GM21423 (cell line): ENCODE data around the gene KCMF1.
"Not testable (repeated sequence)": the region's sequence is repeated elsewhere in the genome, so short reads cannot be mapped to it uniquely, and the experiment has no call there.

Experiments
- ATAC-seq: cut with Tn5 transposase; IDR thresholded peaks from one replicate; pipeline ENCODE4 v1.9.1; 2021; ENCODE audit warnings: mild to moderate bottlenecking, moderate library complexity; ENCODE audit not compliant: unreplicated experiment

Gene KCMF1

GRCh38 chr2:84970868-84971509, at the start of gene KCMF1:
TSS of gene KCMF1 (plus strand) at chr2:84971161. CDS start at chr2:84971452, 291 bp downstream.
- ATAC-seq: peak; percentile 43

GRCh38 chr2:84923009-84923408, 48.0 kb upstream of the KCMF1 start:
- no peak for ATAC-seq

DNA sequence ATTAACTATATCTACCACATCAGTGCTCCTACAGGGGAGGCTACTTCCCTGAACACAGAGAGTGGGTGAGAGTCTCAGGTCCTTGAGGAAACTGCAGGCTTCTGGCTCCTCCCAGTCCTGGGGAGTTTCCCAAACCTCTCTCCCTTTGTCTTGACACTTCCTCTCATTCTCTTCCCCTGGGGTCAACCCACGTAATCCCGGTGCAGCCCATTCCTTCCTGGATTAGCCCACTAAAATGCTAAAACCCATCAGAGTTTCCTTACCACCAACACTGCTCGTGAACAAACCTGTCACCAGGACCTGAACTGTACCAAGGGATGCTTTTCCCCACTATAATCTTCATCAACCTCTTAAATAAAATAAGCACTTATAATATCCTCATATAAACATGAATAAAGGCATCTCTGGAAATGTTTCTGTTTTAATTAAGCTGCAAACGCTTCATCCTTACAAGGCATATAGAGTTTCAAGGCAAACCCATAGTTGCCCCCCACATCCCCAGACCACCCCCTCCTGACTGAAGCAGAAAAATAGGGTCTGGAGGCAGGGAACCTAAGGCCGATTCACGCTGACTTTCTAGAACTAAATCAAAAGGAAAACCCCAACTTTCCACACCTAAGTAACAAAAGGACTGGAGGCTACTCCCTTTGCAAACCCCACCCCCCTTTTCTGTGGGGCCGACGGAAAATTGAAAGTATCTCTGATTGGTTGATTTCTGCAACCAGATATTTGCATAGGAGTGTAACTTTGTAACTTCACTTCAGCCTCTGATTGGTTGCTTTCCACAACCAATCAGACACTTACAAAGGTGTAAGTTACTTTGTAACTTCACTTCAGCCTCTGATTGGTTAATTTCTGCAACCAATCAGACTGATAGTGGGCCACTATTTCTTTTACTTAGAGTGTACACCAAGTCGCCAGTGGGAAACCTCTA, 46.5 kb upstream of the KCMF1 start:
- peak; percentile 27 for ATAC-seq

GRCh38 chr2:84925336-84925723, 45.6 kb upstream of the KCMF1 start:
- ATAC-seq: peak; percentile 1

DNA sequence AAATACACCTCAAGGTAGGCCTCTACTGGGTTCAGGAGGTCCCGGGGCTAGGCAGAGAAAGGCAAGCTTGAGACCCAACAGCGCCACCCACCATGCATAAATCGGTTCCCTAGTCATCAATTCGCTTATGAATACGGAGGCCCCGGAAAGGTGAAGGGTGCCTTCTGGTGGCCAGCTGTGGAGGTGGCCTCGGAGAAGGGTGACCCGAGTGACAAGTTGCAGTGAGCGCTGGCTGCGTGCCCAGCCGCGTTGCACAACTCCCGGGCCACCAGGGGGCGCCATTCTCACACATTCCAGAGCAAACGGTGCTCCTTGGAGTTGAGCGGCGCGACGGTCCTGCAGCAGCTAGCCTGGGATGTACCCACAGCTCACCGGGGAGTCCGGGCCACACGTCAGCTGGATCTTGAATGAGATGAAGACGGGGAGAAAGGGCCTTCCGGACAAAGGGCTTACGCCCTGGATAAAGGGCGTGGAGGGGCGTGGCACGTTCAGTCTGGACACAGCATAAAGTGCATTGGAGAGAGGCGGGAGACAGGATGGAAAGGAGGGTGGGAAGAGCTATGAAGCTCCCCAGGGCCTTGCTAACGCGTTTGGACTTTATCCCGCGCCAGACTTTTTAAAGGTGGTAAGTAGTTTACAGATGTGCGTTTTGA, 45.1 kb upstream of the KCMF1 start:
- peak; percentile 80 for ATAC-seq

DNA sequence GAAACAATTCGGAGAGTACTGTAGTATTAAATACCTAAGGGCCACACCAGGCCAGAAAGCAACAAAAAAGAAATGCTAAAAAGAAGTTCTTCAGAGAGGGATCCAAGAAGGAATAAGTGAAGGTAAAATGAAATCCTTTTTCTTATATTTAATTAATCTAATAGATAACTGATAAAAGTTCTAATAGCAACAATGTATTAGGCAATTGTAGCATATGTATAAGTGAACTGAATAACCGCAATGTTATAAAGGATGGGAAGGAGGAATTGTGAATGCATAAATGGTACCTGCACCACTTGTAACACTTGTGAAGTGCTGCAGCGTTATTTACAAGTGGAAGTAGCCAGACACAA, 43.7 kb upstream of the KCMF1 start:
- no peak for ATAC-seq

DNA sequence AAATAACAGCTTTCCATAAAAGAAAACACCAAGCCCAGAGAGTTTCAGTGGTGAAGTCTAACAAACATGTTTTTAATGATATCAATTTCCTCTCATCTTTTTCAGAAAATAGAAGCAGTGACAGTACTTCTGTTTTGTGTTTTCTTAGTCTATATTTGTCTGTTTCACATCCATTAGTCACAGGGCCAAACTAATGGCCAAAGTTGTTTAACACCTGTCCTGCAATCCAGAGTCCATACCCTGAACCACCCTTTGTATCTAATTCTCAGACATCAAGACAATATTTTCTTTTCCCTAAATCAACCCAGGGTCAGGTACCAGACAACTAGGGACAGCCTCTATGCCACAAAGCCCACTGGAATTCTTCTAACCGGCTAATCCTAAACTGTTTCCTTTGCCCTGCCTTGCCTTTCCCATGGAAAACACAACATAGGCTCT, 39.6 kb upstream of the KCMF1 start:
- ATAC-seq: peak; percentile 51

DNA sequence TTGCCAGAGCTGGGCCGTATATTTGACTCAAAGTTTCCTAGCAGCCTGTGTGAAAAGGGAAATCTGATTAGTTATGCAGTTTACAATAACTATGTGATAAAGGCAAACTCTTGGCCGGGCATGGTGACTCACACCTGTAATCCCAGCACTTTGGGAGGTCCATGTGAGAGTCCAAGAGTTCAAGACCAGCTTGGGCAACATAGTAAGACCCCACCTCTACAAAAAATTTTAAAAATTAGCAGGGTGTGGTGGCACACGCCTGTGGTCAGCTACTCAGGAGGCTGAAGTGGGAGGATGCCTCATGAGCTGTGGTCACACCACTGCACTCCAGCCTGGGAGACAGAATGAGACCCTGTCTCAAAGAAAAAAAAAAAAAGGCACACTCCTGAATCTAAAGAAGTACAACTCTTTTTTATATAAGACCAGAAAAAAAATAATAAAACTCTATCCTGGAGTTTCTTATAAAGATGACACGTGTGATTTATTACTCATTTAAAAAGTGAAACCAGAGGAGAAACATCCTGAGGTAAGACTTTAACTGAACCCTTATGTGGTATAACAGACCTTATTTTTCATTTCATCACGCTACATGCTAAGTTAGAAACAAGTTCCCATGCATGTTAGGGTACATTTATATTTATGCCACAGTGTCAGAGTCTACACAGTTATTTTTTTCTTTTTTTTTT, 32.6 kb upstream of the KCMF1 start:
- ATAC-seq: peak; percentile 30

GRCh38 chr2:84939426-84940087, 31.4 kb upstream of the KCMF1 start:
- ATAC-seq: peak; percentile 74

GRCh38 chr2:84940088-84940470, 30.9 kb upstream of the KCMF1 start:
- no peak for ATAC-seq

GRCh38 chr2:84940831-84941412, 30.0 kb upstream of the KCMF1 start:
- no peak for ATAC-seq

DNA sequence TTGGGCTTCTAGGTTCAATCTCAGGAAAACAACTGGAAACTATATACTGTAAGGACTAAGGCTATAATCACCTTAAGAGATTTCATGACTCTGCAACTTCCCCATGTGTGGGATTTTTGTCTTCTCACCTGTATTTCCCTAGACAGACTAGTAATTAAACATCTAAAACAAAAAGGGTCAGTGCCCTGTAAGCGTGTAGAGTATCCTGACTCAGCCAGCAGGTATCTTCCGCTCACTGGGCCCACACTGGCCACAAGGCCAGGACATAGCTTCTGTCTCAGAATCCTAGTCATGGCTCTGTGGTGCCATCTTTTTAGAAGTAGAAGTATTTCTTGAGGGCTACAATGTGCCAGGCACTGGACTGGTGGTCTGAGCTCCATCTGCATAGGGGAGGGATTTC, 28.8 kb upstream of the KCMF1 start:
- no peak for ATAC-seq

DNA sequence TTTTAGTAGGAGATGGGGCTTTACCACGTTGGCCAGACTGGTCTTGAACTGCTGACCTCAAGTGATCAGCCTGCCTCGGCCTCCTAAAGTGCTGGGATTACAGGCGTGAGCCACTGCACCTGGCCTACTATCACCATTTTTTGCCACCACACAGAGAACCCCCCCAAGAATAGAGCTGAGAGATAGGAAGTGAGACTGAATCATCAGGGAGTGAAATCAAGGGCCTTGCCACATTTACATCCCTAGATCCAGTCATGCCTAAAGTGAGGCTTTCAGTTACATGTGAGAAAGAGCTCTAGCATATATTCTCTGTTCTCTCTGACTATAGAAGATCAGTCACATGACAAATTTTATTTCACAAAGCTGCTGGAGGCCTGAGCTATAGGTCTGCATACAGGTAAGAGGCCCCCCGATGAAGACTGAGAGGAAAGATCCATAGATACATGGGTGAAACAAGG, 28.0 kb upstream of the KCMF1 start:
- peak; percentile 32 for ATAC-seq

DNA sequence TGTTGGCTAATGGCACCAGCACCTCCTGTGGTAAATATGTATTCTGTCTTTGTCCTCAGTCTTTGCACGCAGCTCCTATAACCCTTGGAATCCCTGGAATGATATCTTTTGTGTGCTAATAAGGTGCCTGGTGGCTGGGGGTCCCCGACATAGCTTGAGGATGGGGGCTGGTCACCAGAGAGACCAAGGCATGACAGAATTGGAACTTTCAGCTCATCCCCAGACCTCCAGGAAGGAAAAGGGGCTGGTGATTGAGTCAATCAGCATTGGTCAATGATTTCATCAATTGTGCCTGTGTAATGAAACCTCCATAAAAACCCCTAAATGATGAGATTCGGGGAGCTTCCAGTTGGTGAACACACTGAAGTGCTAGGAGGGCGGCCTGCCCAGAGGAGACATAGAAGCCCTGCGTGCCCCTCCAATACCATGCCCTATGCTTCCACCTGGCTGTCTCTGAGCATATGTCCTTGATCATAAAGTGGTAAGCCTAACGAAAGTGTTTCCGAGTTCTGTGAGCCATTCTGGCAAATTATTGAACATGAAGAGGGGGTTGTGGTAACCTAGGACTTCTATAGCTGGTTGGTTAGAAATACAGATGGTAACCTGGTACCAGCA, 26.6 kb upstream of the KCMF1 start:
- no peak for ATAC-seq

DNA sequence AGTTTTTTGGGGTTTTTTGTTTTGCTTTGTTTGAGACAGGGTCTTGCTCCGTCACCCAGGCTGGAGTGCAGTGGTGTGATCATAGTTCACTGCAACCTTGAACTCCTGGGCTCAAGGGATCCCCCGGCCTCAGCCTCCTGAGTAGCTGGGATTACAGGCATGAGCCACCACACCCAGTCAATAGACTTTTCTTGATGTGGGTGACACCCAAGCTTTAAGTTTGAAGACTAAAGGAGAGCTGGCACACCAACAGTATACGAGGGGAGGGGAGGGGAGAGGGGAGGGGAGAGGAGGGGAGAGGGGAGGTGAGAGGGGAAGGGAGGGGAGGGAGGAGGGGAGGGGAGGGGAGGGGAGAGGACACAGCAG, 25.1 kb upstream of the KCMF1 start:
- ATAC-seq: not testable (repeated sequence)

- peak; percentile 70 for ATAC-seq
Observed at GRCh38 chr2:84946204-84947009, 24.6 kb upstream of the KCMF1 start.

- no peak for ATAC-seq
Observed at GRCh38 chr2:84947010-84947593, 23.9 kb upstream of the KCMF1 start.

DNA sequence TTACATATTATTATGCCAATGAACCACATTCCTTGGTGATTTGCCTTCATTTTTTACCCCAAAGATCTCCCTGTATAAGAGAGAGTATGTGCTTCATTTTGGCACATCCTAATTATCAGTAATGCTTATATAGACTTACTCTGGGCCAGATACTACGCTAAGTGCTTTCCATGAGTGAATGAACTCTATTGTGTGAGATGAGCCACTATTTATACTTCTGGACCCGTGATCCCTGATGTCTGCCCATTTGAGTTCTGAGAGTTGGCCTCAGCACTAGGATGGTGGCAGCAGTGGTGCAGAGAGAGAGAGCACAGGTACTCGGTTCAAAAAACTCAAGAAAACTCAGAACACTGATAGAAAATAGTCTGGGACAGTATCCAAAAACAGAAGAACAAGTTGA, 17.4 kb upstream of the KCMF1 start:
- ATAC-seq: no peak

- ATAC-seq: no peak
Observed at GRCh38 chr2:84954329-84954728, 16.6 kb upstream of the KCMF1 start.
